ENCODE data around the gene CA12.

GRCh38 chr15:63276342-63277037, 105.2 kb downstream of the CA12 start:
- no peak for TF ChIP-seq TEAD4 (CRISPR knock-in tag; IDR thresholded peaks at IDR 0.05)
- no peak for TF ChIP-seq E2F4 (CRISPR knock-in tag; IDR thresholded peaks at IDR 0.05; ENCODE audit: borderline replicate concordance, low read depth)
- no peak for TF ChIP-seq CTCF (IDR thresholded peaks at IDR 0.05)
- TF ChIP-seq ZNF232 (CRISPR knock-in tag; IDR thresholded peaks at IDR 0.05) = no peak
- no peak for TF ChIP-seq IRF2 (CRISPR knock-in tag; IDR thresholded peaks at IDR 0.05; ENCODE audit: borderline replicate concordance, low read depth)
